NT2/D1 (cell line): Measurements from ENCODE around the gene VTI1B.

Experiments
- DNase-seq: peaks from one replicate; pipeline ENCODE4 v3.0.0-alpha.2; 2011; ENCODE audit warnings: low read depth, low spot score
- H3K27me3 ChIP-seq: 2 replicates; pipeline ENCODE4 v1.6.0; 2011; ENCODE audit warnings: mild to moderate bottlenecking; ENCODE audit not compliant: insufficient read length, insufficient read depth
- H3K36me3 ChIP-seq: 2 replicates; pipeline ENCODE4 v1.6.1; 2011; ENCODE audit warnings: mild to moderate bottlenecking, low read length, mixed read lengths; ENCODE audit not compliant: insufficient read depth, insufficient read length
- H3K4me1 ChIP-seq: 2 replicates; pipeline ENCODE4 v1.5.1; 2011; ENCODE audit not compliant: insufficient read depth, insufficient read length
- H3K4me3 ChIP-seq: 2 replicates; pipeline ENCODE4 v1.5.1; 2011; ENCODE audit warnings: low read depth; ENCODE audit not compliant: insufficient read length
- H3K9ac ChIP-seq: 2 replicates; pipeline ENCODE4 v1.6.0; 2011; ENCODE audit warnings: low read depth; ENCODE audit not compliant: insufficient read length
- H3K9me3 ChIP-seq: 2 replicates; pipeline ENCODE4 v1.5.1; 2011; ENCODE audit warnings: mild to moderate bottlenecking, low read length; ENCODE audit not compliant: insufficient read depth
- SUZ12 ChIP-seq: IDR thresholded peaks from 2 replicates; pipeline ENCODE4 v1.6.1; 2011; ENCODE audit not compliant: insufficient read length, insufficient read depth; ENCODE audit errors: extremely low read depth
- YY1 ChIP-seq: IDR thresholded peaks from 2 replicates; pipeline ENCODE4 v1.6.1; 2011; ENCODE audit not compliant: insufficient read length, insufficient read depth
- ZNF274 ChIP-seq: IDR thresholded peaks from 2 replicates; pipeline ENCODE4 v1.6.1; 2011; ENCODE audit warnings: mild to moderate bottlenecking, low read depth, low read length

Gene VTI1B

GRCh38 chr14:67650694-67651093 lies 23.7 kb downstream of the VTI1B start:
- Histone ChIP-seq H3K9me3 (no peaks in the 10 kb centered on the region), H3K4me3 (no peak overlapping the region), H3K36me3 (peaks cover 87% of the 10 kb centered on the region), H3K9ac (no peak overlapping the region), H3K4me1 (no peaks in the 10 kb centered on the region), H3K27me3 (no peaks in the 10 kb centered on the region)
- no peak for TF ChIP-seq YY1
- TF ChIP-seq ZNF274 = no peak
- no peak for TF ChIP-seq SUZ12
- DNase-seq = no peak

GRCh38 chr14:67650151-67650550 lies 24.3 kb downstream of the VTI1B start:
- H3K4me1 ChIP-seq = no peaks in the 10 kb centered on the region
- TF ChIP-seq SUZ12 = no peak
- no peak for TF ChIP-seq ZNF274
- no peak for TF ChIP-seq YY1
- no peaks in the 10 kb centered on the region for H3K9me3 ChIP-seq
- DNase-seq = no peak
- H3K9ac ChIP-seq = no peak overlapping the region
- no peaks in the 10 kb centered on the region for H3K27me3 ChIP-seq
- H3K4me3 ChIP-seq = no peak overlapping the region
- peaks cover 88% of the 10 kb centered on the region for H3K36me3 ChIP-seq

GRCh38 chr14:67646131-67646530 lies 28.3 kb downstream of the VTI1B start:
- peaks cover 66% of the 10 kb centered on the region for H3K36me3 ChIP-seq

GRCh38 chr14:67645414-67645813 lies 29.0 kb downstream of the VTI1B start:
- DNase-seq = no peak
- no peak for TF ChIP-seq ZNF274
- TF ChIP-seq YY1 = no peak
- TF ChIP-seq SUZ12 = no peak
- Histone ChIP-seq H3K4me3 (no peak overlapping the region), H3K27me3 (no peaks in the 10 kb centered on the region), H3K9ac (no peak overlapping the region), H3K4me1 (no peaks in the 10 kb centered on the region), H3K36me3 (peaks cover 59% of the 10 kb centered on the region), H3K9me3 (no peaks in the 10 kb centered on the region)

More at GRCh38 chr14:67646131-67646530, 28.3 kb downstream of the VTI1B start:
- Histone ChIP-seq H3K4me1 (no peaks in the 10 kb centered on the region), H3K9me3 (no peaks in the 10 kb centered on the region), H3K4me3 (no peak overlapping the region), H3K27me3 (no peaks in the 10 kb centered on the region), H3K9ac (no peak overlapping the region)
- DNase-seq = no peak
- TF ChIP-seq YY1 = no peak
- no peak for TF ChIP-seq ZNF274
- no peak for TF ChIP-seq SUZ12

GRCh38 chr14:67644428-67644827 lies 30.0 kb downstream of the VTI1B start:
- no peak for DNase-seq

GRCh38 chr14:67643713-67644112 lies 30.7 kb downstream of the VTI1B start:
- Histone ChIP-seq H3K4me3 (no peak overlapping the region), H3K36me3 (peaks cover 42% of the 10 kb centered on the region)
- DNase-seq = no peak

More at GRCh38 chr14:67644428-67644827, 30.0 kb downstream of the VTI1B start:
- H3K9ac ChIP-seq = no peak overlapping the region
- no peaks in the 10 kb centered on the region for H3K9me3 ChIP-seq
- no peaks in the 10 kb centered on the region for H3K27me3 ChIP-seq
- no peak for TF ChIP-seq YY1
- no peak for TF ChIP-seq SUZ12
- TF ChIP-seq ZNF274 = no peak
- peaks cover 49% of the 10 kb centered on the region for H3K36me3 ChIP-seq
- H3K4me1 ChIP-seq = no peaks in the 10 kb centered on the region
- no peak overlapping the region for H3K4me3 ChIP-seq

GRCh38 chr14:67641902-67642749 lies 32.3 kb downstream of the VTI1B start:
- H3K4me1 ChIP-seq = no peaks in the 10 kb centered on the region
- H3K4me3 ChIP-seq = no peak overlapping the region
- no peaks in the 10 kb centered on the region for H3K9me3 ChIP-seq
- H3K9ac ChIP-seq = no peak overlapping the region
- no peaks in the 10 kb centered on the region for H3K27me3 ChIP-seq
- H3K36me3 ChIP-seq = peaks cover 30% of the 10 kb centered on the region
- DNase-seq = no peak
- TF ChIP-seq YY1 (no peak), SUZ12 (no peak), ZNF274 (no peak)

More at GRCh38 chr14:67643713-67644112, 30.7 kb downstream of the VTI1B start:
- Histone ChIP-seq H3K4me1 (no peaks in the 10 kb centered on the region), H3K27me3 (no peaks in the 10 kb centered on the region), H3K9ac (no peak overlapping the region), H3K9me3 (no peaks in the 10 kb centered on the region)
- no peak for TF ChIP-seq YY1
- no peak for TF ChIP-seq SUZ12
- TF ChIP-seq ZNF274 = no peak
